Ishikawa (cell line): ENCODE measurements around the gene ADPRS.

Experiments
- CEBPB ChIP-seq: IDR thresholded peaks from 2 replicates; pipeline ENCODE4 v1.6.1; 2012
- CREB1 ChIP-seq: IDR thresholded peaks from 2 replicates; pipeline ENCODE4 v1.6.1; 2012; ENCODE audit warnings: low read depth
- EGR1 ChIP-seq: IDR thresholded peaks from 2 replicates; pipeline ENCODE4 v1.6.1; 2012
- EP300 ChIP-seq: IDR thresholded peaks from 2 replicates; pipeline ENCODE4 v1.6.1; 2012; ENCODE audit warnings: borderline replicate concordance
- FOXM1 ChIP-seq: IDR thresholded peaks from 2 replicates; pipeline ENCODE4 v1.6.1; 2012; ENCODE audit warnings: low read depth, borderline replicate concordance
- NFIC ChIP-seq: IDR thresholded peaks from 2 replicates; pipeline ENCODE4 v1.6.1; 2012
- RAD21 ChIP-seq: IDR thresholded peaks from 2 replicates; pipeline ENCODE4 v1.6.1; 2012; ENCODE audit warnings: low read depth
- TAF1 ChIP-seq: IDR thresholded peaks from 2 replicates; pipeline ENCODE4 v1.6.1; 2012; ENCODE audit warnings: low read depth, mild to moderate bottlenecking
- TCF12 ChIP-seq: IDR thresholded peaks from 2 replicates; pipeline ENCODE4 v1.6.1; 2012; ENCODE audit warnings: low read depth
- YY1 ChIP-seq: IDR thresholded peaks from 2 replicates; pipeline ENCODE4 v1.6.1; 2012; ENCODE audit warnings: low read depth
- ZBTB7A ChIP-seq: IDR thresholded peaks from 2 replicates; pipeline ENCODE4 v1.6.1; 2012; ENCODE audit warnings: low read depth
- TF ChIP-seq, protein P1 (sequence below): IDR thresholded peaks from 2 replicates; pipeline ENCODE4 v1.6.1; 2012
- TF ChIP-seq, protein P2 (sequence below): IDR thresholded peaks from 2 replicates; pipeline ENCODE4 v1.6.1; 2012
- TF ChIP-seq, protein P3 (sequence below): IDR thresholded peaks from 2 replicates; pipeline ENCODE4 v1.6.1; 2012; ENCODE audit warnings: low read depth, mild to moderate bottlenecking

DNA sequence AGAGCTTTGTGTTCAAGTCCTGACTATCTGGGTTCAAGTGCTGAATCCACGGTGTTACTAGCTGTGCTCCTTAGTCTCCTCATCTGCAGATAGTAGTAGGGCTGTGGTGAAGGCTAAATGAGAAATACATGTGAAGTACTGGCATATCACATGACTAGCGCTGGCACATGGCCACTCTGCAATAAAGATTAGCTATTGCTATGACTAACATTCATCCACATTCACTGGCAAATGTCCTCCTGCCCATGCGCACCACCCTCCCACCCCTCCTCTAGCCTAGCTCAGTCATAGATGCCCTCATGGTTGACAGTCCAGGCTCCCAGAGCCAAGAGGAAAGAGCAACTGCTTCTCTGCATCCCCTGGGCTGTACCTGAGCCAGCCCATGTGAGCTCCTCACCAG, 44.8 kb downstream of the ADPRS start:
- TF ChIP-seq, protein P1, sequence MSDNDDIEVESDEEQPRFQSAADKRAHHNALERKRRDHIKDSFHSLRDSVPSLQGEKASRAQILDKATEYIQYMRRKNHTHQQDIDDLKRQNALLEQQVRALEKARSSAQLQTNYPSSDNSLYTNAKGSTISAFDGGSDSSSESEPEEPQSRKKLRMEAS: no peak
- TF ChIP-seq EP300 (no peak), TCF12 (no peak), RAD21 (no peak), FOXM1 (no peak), CREB1 (no peak), ZBTB7A (no peak), NFIC (no peak), CEBPB (no peak), EGR1 (no peak), TAF1 (no peak), YY1 (no peak)
- TF ChIP-seq, protein P2, sequence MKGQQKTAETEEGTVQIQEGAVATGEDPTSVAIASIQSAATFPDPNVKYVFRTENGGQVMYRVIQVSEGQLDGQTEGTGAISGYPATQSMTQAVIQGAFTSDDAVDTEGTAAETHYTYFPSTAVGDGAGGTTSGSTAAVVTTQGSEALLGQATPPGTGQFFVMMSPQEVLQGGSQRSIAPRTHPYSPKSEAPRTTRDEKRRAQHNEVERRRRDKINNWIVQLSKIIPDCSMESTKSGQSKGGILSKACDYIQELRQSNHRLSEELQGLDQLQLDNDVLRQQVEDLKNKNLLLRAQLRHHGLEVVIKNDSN: no peak
- TF ChIP-seq, protein P3, sequence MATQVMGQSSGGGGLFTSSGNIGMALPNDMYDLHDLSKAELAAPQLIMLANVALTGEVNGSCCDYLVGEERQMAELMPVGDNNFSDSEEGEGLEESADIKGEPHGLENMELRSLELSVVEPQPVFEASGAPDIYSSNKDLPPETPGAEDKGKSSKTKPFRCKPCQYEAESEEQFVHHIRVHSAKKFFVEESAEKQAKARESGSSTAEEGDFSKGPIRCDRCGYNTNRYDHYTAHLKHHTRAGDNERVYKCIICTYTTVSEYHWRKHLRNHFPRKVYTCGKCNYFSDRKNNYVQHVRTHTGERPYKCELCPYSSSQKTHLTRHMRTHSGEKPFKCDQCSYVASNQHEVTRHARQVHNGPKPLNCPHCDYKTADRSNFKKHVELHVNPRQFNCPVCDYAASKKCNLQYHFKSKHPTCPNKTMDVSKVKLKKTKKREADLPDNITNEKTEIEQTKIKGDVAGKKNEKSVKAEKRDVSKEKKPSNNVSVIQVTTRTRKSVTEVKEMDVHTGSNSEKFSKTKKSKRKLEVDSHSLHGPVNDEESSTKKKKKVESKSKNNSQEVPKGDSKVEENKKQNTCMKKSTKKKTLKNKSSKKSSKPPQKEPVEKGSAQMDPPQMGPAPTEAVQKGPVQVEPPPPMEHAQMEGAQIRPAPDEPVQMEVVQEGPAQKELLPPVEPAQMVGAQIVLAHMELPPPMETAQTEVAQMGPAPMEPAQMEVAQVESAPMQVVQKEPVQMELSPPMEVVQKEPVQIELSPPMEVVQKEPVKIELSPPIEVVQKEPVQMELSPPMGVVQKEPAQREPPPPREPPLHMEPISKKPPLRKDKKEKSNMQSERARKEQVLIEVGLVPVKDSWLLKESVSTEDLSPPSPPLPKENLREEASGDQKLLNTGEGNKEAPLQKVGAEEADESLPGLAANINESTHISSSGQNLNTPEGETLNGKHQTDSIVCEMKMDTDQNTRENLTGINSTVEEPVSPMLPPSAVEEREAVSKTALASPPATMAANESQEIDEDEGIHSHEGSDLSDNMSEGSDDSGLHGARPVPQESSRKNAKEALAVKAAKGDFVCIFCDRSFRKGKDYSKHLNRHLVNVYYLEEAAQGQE: no peak
